GM19438 (cell line): Measurements from ENCODE around the gene TOMM34.

Experiments used
- ATAC-seq: cut with Tn5 transposase; IDR thresholded peaks from one replicate; pipeline ENCODE4 v1.9.1; 2021; ENCODE audit warnings: low read depth; ENCODE audit not compliant: unreplicated experiment

The TOMM34 gene

DNA sequence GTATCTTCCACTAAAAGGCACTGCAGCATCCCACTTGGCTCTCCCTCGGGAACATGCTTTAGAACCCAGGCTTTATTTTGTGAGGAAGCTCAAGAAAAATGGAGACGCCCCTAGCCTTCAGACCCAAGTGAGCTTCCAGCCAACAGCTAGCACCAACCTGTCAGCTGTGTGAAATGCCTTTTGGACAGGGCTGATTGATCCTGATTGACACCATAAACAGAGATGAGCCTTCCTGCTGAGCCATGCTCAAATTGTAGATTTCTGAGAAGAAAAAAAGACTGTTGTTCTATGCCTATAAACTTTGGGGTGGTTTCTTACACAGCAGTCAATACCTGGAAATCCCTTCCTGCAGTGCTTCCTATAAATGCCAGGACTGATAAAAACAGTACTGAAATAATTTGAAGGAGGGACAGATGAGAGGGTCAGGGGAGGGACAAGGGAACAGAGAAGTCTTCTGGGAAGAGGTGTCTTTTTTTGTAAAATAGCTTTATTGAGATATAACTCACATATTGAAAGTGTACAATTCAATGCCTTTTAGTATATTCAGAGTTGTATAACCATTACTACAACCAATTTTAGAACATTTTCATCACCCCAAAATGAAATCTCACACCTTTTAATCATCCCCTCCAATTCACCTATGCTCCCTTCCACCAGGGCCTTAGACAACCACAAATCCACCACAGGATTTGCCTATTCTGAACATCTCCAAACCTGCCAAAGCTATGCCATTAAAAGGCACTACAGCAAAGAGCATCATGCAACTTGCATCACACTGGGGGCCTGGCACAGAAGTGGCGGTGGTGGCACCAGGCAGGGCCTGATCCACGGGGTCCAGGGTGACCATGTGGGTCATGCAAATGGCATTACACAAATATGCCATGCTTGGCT is 3.4 kb upstream of the TOMM34 start:
- ATAC-seq: no peak

DNA sequence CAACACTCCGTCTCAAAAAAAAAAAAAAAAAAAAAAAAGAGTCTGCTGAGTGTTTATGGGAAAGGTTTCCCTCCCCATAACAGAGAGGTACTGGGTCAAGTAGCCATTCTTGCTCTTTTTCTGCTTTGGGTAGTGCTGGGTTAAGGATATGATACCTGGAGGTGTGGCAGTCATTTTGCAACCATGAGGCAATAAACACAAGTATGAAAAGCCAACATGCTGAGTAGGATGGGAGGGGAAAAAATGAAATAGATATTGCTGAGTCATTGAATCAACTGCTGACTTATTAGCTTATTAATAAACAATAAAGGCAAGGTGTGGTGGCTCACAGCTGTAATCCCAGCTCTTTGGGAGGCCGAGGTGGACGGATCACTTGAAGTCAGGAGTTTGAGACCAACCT is 2.3 kb upstream of the TOMM34 start:
- ATAC-seq: no peak

DNA sequence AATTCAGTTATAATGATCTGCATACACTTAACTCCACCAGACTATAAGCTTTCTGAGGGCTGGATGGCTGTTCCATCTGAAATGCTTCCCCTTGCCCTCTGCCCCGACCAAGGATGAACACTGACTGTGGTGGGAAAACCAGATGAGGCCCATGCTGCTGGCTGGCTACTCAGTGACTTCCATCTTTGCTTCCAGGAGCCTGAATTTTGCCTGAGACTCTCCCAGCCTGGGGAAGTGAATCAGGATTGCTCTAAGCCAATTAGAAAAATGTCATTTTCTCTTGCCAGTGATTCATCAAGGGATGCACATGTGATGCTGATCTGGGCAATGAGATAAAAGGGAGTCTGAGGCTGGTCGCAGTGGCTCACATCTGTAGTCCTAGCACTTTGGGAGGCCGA is 1.7 kb upstream of the TOMM34 start:
- ATAC-seq: no peak

DNA sequence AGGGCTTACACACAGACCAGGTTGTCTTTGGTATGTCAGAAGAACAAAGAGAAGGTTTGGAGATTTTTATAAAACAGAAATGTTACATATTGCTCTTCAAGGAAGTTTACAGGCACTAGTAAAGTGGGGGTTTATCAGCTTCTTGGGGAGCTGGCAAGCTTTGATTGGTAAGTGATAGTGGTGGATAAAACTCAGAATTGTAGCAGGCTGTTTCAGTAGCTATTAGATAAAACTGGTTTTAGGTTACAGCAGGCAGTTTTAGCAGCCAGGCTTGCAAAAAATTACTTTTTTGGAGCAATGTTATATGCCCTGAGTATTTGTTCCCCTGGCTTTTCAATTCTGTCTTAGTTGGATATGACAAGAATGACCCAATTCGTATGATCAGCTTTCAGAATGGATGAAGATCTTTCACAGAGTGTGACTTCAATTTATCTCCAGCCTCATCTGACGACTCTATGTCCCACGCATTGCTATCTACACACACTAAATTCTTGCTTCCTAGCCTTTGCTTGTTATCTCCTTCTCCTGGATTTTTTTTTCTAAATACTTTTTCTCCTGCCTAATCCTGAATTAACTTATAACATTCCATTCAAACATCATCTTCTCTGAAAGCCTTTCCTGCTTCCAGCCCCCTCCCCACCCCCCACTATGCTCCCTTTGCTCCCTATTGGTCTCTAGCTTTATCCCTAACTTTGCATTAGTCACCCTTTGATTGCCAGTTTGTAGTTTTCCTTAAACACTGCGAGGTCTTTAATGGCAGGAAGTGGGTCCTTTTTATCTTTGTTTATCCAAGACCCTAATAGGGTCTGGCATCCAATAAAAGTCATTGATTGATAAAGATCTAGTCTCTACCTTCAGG is 1.0 kb upstream of the TOMM34 start:
- no peak for ATAC-seq

DNA sequence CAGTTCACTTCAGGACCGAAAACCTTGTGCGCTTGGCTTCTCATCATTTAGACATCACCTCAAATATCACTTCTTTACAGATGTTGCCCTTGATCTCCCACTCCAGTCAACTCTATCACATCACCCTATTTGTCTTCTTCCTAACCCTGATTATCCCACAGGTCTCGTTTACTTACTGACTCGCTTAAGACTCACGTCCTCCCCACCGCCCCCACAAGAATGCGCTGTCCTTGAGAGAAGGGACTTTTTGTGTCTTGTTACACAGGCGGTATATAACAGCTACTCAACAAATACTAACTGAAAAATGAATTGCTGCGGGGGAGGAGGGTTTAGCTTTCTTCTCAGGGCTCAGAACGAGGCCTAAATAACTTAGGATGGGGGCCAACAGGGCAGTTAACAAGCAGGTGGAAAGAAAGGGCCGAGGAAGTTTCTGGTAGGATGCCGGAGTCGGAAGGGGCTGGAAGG is 527 bp downstream of the TOMM34 start:
- ATAC-seq: no peak

DNA sequence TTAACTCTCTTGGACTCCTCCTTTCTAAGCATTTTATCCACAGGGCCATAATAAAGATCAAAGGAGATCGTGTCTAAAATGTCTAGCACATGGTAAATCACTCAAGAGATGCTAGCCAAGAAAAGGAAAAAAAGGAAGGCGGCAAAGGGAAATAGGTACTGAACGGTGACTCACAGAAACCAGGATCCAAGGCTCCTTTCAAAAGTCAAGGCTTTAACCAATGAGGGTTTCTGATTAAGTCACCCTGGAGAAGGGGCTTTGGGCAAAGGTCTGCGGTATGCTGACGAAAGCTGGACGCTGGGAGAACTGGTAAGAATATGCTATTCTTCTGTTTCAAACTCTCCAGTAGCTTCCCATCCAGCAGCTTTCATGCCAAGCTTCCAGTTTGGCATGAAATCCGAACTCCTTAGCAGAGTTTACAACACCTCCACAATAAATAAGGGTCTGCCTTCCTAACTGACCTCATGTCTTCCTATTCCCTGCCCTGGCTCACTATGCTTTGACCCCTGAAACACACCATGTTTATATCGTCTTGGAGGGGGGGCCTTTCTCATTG is 1.0 kb downstream of the TOMM34 start:
- no peak for ATAC-seq

DNA sequence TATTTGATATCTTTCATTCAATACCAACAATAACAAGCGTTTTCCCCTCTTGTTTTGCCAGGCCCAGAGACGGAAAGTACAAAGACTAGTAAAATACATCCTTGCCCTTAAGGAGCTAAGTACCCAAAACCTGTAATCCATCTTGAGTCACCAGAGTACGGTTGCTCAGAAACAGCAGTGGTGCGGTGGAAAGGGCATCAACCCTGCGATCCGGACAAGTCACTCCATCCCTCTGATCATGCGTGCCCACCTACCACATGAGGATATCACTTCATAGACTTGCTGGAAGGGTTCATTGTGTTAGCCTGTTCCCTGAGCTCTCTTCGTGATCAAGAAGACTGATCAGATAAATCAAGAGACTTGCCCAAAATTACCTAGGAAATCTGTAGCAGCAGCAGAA is 1.9 kb downstream of the TOMM34 start:
- no peak for ATAC-seq

DNA sequence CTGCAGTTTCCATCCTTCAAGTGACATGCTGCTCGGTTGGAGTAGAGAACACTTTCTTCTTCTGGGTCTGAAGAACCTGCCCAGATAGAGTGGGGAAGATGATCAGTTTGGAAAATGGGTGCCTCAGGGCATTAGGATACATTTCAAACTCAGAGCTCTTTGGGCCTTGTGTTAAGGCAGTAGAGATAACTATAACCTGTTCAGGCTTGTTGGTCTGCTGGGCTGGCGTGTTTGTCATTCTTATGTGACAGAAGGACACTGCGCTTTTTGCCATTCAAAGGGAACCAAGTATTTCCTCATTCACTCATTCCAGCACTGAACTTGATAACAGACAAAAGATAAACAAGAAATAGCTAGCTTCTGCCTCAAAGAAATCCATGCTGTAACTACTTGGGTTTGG is 3.8 kb downstream of the TOMM34 start:
- ATAC-seq: no peak

DNA sequence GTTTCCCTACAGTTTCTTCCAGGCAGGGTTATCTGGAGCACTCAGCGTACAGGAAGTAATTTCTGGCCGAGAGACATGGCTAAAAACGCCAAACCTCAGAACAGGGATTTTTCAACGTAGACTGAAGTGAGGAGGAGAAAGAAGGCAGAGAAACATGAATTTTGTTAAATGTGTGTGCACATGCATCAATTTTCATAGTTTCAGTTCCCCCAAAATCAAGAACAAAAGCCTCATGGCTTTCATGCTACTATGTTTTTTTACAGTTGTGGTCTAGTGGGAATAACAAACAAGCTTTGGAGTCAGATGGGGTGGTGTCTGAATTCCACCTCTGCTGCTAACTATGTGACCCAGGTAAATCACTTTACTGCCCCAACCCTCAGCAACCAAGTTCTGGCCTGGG is 4.9 kb downstream of the TOMM34 start:
- no peak for ATAC-seq

DNA sequence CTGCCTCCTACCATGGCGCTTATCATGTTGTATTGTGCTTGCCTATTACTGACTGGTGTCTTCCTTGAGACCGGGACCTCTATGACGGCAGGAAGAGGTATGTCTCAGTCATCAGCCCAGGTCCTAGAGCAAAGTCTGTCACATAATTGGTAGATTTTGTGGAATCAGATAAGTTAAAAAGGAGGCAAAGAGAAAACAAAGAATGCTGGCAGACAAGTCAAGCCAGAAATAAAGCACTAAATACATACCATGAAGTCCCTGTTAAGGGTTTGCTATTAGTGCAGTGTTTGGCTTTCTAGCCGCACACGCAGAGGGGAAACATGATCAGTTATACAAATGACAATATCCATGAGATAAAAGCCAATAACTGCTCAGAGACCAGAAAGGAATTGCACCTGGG is 6.0 kb downstream of the TOMM34 start:
- no peak for ATAC-seq

DNA sequence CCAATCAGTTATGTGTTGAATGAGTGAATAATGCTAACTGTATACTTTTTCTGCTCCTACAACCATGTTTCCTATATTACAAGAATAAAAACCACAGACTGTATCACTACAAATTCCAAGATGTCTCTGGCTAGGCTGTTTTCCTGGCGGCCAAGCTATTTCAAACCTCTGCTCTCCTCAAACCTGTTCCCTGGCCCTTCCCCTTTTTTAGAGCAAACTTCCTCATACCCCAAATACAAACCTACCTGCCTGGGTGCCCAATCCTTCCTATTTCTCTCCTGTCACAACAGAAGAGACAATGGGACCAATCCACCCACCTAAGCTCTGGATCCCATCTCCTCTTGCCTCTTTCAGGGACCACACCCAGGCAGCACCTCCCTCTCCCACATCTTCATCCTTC is 7.5 kb downstream of the TOMM34 start:
- no peak for ATAC-seq

DNA sequence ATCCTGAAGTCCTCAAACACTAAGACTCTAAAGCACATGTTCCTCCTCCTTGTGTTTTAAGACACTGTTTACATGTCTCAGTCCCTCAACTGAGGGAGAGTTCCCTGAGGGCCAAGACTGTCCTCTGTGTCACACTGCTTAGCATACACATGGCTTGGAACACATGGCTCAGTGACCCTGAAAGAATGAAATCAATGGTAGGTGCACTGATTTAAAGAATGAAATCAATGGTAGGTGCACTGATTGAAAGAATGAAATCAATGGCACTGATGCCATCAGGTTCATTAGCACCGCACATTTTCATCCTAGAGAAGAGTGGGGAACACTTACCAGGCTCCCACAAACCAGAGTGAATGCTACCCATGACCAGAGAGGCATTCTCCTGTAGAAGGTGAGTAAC is 9.8 kb downstream of the TOMM34 start:
- no peak for ATAC-seq

DNA sequence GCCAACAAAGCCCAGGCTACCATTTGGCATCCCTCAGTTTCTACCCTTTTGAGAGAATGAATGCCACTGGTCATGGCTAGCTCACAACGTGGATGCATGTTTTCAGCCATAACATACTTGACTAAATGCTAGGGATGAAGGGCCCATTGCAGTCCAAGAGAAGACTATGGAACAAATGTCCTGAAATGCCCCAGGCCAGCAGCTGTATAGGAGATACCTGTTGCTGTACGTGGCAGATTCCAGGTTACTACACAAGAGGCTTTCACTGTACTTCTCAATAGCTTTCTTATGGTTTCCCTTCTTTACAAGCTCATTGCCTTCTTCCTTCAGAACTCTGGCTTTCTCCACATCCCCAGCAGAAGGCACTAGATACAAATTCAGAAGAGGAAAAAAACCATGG is 11.7 kb downstream of the TOMM34 start:
- no peak for ATAC-seq

DNA sequence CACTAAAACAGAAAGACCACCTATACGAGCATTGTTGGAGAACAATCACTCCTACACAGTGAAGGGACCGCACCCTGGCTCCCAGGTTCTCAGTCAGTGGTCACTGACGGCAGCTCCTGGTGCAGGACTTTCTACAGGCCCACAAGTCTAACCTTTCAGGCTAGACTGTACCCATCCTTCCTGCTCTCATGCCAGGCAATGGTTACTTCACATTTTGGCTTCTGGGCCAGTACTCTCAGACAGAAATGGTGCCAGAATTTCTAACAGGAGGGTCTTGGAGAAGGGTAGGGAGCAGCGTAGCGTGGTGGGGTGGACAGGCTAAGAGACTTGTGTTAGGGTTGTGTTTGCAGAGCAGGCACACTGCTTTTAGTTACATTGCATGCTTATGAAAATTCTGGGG is 12.1 kb downstream of the TOMM34 start:
- no peak for ATAC-seq

DNA sequence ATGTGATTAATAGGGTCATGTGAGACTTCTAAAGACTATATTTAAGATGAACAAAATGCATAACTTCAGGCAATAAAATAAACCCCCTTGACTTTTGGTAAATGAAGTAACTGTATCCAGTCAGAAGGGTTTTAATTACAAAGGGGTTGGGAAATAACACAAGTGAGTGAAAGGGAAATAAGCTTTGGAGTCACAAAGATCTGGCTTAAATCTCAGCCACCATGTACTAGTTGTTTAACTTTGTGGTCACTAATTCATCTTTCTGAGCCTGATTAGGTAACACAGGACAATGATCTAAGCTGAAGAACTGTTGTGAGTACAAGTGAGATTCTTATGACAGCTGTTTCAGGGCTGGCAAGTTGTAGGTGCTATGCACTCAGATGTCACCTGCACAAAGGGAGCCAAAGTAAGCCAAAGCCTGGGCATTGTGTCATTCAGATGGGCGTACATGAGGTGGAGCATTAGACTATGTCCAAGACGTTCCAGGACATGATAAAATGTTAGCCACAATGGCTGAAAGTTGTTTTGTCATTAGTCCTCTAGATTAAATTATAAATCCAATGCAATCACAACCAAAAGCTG is 13.8 kb downstream of the TOMM34 start:
- no peak for ATAC-seq

DNA sequence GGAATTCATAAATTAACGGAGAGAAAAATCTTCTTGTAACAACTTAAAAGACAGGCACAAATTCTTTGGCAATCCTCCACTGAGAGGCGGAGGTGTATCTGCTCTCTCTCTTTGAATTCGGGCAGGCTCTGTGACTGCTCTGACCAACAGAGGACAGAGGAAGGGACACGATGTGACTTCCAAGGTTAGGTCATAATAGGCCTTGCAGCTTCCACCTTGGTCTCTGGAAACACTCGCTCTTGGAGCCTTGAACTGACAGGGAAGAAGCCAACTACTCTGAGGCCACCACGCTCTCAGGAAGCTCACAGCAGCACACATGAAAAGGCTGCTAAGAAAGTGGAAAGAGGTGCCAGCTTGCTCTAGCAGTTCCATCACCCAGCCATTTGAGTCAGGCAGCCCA is 14.9 kb downstream of the TOMM34 start:
- ATAC-seq: no peak

DNA sequence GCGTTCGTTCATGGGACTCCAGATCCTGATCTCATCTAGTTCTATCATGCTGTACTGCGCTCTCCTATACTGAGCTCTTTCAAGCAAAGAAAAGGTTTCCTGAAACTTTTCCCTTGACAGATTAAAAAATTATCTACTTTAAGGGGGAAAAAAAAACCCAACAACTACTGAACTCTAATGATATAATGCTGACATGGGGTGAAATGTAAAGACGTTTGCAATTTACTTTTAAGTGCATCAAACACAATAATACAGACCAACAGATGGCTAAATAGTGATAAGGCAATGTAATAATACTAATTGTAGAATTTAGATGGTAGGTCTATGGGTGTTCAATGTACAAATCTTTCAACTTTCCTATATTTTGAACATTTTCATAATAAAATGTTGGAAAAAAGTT is 16.4 kb downstream of the TOMM34 start:
- ATAC-seq: no peak

DNA sequence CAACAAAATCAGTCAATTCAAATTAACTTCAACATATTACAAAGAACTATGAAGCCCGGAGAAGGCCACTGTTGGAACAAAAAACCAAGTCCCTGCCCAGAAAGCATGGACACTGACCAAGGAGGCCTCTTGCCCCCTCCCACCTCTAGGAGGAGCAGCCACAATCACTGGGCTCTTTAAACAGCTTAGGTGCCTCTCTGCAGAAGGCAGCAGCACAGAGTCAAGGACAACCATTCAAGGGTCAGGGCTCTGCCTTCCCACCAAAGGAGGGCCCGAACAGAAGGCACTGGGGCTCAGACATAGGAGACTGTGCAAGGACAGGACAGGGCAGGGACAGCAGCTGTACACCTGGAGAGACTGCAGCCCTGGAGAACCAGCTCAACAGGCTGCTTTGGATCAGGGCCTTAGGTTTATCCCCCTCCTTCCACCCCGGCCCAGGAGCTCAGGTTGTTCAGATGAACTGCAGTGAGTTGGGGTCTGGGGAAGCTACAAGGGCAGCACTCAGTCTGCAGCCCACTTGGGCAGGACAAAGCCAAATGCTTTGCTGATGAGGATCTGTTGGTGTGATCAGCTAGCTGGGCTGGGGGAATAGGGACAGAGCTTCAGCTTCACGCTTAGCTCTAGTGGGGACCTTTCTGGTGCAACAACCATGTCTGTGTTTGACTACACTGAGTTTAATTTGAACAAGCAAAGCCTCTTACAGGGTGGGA is 17.8 kb downstream of the TOMM34 start:
- ATAC-seq: no peak

DNA sequence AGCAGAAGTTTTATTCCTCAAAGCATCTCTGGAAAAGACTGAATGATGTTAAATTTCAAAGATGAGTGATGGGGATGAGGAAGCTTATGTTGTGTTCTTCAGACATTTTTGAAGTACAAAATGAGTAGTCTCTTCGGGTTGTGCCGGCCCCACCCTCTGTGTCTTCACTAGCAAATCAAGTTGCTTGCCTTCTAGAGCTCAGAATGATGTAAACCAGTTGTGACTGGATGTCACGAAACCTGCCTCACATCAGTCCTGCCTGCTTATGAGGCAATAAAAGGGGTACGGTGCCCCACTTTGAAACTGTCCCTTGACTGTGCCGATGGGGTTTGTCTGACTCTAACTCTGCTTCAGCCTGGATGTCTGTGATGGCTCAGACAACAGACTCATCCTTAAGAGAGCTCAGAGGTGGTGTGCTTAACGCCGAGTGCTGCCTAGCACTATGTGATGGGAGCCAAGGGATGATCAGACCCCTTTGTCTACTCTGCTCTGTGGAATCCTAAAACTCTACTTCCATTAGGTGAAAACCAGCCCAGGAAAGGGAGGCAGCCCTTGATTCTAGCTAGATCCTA is 19.0 kb downstream of the TOMM34 start:
- ATAC-seq: no peak

DNA sequence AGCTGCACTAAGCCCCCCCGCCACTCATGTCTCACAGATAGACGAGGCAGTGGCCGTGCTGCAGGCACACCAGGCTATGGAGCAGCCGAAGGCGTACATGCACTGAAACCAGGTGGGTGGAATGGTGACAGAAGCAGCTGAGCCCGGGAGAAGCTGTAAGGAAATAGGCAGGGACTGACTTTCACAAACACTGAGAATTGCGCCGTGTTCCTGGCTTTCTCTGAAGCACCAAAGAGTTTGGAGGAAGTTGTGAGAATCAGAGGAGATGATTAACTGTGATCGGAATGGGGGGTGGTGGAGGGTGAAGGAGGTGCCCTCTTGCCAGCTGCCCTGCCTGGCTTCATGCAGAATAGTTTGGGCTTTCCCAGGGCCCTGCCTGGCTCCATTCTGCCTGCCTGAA is 21.6 kb downstream of the TOMM34 start:
- no peak for ATAC-seq
